Right hindlimb (tissue), 1 donor: ENCODE results near the gene FOXN1.

Source experiments
- DNase-seq: peaks from one replicate; pipeline ENCODE4 v3.0.0-alpha.2; 2018

FOXN1 gene

DNA sequence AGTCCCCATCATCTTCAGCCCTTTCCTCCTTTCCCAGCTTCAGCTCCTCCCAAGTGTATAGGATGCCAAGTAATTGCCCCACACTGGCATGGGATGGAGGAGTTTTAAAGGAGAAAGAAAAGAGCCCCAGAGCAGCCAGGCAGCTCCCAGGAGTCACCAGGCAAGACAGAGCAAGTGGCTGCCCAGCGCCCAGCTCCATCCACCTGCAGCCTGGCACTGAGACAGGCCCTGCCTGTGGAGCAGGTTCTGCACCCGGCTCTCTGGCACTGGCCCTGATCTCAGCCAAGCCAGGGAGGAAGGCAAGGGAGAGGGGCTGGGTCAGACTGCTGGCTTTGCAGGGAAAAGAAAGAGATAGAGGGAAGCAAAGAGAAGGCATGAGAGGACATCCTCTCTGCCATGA, 21.7 kb downstream of the FOXN1 start:
- no peak for DNase-seq

DNA sequence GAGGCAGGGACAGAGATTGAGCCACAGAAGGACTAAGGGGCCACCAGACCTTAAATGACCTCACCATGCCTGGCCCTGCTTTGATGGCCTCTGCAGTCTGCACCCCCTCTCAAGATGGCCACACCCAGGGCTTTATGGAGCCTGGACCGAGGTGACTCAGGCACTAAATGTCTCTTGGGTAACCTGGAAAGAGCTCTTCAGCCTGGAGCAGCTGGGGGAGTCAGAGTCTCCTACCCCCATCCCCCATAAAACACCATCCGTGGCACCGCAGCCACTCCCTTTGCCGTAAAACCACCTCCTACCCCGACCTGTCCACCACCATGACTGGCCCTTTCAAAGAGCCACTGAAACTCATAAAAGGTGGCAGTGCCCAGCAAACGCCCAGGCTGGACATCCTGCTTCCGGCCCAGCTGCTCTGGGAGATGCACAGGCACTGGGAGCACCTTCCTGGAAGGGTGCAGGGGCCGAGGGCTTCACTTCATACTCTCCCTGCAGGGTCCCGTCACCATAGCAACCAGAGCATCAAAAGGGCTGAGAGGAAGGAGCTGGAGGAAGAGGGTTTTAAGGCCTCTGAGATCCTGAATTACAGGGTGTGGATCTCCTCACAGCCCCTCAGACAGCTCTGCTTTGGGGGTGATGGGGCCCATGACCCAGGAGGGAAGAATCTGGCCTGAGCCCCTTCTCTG, 22.3 kb downstream of the FOXN1 start:
- no peak for DNase-seq

DNA sequence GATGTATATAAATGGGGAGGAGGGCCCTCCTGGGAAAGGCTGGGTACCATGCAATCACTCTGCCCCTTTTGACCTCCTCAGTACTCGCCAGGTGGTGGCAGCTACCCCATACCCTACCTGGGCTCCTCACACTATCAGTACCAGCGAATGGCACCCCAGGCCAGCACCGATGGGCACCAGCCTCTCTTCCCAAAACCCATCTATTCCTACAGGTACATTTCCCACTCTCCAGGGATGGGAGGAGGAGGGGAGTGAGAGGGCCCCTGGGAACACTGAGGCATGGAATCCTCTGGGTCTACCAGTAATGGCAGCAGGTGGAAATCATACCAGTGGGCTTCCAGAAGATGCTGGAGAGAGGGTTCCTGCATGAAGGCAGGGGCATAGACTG, 22.9 kb downstream of the FOXN1 start:
- no peak for DNase-seq

DNA sequence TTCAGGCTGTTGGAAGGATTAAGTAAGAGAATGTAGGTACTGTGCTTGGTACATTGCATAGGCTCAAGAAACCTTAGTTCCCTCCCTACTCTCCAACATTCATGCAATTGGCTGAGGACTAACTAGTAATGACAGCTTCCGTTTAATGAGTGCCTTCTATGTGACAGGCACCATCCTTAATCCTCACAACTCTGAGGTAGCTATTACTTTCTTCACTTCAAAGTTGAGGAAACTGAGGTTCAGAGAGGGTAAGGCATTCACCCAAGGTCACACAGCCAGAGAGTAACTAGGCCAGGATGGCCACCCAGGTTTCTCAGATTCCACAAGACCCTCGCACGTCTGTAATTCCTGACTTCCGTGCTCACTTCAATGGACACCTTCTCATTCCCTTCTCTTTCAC, 24.1 kb downstream of the FOXN1 start:
- no peak for DNase-seq

DNA sequence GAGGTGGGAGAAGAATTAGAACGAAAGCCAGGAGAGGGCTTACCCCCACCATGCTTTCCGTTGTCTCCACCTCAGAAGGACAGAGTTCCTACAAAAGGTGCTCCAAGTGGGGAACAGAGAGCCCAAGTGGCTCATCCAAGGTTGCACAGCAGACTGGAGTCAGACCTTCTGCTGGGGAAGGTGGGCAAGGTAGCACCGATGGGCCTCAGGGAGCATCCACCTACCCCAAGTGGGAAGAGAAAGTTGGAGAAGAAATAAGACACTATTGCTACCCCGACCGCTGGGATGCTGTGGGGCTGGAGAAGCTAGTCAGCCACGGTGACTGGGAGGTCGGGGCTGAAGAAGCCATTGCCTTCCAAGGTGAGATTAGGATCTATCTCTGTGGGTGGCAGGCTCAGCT, 24.8 kb downstream of the FOXN1 start:
- no peak for DNase-seq

DNA sequence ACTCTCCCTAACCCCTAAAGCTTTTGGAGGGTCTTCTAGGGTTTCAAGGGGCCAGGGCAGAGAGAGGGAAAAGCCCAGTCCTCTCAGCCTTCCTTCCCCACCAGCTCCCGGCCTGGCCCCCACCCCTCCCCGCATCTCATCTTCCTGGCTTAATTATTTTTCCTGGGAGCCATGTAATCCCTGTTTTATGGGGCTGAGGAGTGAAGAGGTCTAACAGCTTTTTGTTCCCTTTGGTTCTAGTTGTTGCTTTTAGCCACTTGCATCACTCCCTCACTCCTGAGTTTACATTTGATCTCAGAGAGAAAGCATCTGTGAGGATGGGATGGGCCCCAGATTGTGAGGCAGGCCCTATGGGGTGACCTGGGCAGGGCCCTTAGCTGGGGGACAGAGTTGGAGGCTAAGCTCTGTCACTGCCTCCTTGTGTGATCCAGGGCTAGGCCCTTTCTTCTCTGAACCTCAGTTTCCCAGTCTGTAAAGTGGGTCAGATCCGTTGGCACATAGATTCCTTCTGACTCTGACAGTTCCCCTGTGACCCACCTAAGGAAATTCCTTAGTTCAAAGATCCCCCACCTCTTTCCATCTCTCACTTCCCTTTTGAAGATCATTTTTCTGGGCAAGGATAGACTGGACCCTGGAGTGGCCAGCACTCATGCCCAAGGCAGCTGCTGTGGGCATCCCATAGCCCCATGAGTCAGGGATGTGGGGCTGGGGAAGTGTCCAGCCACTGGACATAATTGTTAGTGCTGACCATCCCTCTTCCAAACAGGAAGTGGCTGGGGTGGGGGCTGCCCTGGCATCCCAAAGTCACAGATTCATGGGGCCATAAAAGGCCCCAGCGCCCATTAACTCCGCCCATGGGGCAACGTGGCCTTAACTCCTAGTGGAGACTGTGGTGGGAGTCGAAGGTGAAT, 26.2 kb downstream of the FOXN1 start:
- DNase-seq = no peak

DNA sequence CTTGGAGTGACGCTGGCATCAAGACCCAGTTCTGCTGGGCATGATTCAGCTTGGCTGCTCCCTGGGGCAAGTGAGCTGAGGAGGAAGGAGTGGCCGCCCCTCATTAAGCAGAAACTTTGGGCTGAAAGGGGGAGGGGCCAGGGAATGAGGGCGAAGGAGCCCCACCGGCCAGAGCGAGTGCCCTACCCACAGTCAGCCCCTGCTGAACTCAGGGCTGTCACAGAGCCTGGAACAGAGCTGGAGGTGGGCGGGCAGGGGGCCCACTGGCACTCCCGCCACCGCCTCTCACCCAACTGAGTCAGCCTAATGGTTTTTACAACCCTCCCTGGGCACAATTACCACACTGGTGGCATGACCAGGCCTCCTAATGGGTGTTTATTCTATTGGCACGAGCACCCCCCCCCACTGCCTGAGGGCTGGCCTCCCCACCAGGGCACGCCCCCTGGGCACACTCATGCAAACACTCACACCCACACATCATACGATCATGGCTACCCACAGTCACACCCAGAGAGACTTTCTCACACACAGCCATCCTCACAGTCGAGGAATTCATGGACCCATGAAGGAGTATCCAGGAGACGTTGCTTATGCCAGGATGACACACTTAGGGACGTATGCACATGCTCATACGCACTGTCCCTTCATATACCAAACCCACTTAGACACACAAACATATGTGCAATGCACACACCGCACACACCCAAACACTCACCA, 27.1 kb downstream of the FOXN1 start:
- no peak for DNase-seq

DNA sequence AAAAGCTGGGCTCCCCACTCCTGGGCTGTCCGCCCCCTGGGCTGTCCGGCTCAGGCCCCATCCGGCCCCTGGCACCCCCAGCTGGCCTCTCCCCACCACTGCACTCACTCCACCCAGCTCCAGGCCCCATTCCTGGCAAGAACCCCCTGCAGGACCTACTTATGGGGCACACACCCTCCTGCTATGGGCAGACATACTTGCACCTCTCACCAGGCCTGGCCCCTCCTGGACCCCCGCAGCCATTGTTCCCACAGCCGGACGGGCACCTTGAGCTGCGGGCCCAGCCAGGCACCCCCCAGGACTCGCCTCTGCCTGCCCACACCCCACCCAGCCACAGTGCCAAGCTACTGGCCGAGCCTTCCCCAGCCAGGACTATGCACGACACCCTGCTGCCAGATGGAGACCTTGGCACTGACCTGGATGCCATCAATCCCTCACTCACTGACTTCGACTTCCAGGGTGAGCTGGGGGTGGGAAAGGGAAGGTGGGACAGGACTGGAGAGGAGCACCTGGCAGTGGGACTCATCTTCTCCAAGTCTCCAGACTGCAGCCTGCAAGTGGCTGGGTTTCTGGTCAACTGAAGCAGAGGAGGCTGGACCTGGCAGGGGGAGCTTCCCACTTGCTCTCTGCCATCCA, 28.7 kb downstream of the FOXN1 start:
- no peak for DNase-seq

DNA sequence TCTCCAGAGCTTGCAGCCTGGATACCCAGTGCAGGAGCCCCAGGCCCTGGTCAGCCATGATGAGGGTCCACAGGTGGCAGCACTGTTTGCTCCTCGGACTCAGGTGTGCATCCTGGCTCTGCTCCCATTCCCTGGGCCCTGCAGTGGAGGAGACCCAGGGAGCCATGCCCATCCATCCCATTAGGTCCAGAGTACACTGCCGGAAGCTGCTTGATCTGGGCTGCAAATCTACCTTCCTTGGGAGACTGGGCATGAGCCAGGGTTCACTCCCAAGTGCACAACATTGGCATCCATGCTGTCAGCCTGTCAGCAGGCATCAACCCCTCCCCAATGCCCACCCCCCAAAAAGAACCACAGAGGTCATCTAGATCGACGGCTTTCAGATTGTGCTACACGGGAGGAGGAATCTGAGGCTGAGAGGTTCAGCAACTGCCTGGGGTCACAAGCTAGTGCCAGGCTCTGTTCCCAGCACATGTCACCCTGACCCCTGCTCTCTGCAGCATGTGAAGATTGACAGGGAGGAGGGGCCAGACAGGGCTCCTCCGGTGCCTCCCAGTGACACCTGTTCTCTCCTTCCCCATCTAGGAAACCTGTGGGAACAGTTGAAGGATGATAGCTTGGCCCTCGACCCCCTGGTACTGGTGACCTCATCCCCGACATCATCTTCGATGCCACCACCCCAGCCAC, 30.5 kb downstream of the FOXN1 start:
- DNase-seq = no peak

DNA sequence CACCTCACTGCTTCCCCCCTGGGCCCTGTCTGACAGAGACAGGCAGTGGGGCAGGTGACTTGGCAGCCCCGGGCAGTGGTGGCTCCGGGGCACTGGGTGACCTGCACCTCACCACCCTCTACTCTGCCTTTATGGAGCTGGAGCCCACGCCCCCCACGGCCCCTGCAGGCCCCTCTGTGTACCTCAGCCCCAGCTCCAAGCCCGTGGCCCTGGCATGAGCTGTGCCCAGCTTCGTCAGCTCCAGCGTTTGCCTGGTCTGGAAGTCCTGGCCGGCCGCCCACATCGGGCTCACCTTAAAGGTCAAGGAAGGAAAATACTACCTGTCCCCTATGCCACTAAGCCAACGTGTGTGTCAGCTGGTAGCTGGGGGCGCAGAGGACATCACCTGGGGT, 31.1 kb downstream of the FOXN1 start:
- no peak for DNase-seq

DNA sequence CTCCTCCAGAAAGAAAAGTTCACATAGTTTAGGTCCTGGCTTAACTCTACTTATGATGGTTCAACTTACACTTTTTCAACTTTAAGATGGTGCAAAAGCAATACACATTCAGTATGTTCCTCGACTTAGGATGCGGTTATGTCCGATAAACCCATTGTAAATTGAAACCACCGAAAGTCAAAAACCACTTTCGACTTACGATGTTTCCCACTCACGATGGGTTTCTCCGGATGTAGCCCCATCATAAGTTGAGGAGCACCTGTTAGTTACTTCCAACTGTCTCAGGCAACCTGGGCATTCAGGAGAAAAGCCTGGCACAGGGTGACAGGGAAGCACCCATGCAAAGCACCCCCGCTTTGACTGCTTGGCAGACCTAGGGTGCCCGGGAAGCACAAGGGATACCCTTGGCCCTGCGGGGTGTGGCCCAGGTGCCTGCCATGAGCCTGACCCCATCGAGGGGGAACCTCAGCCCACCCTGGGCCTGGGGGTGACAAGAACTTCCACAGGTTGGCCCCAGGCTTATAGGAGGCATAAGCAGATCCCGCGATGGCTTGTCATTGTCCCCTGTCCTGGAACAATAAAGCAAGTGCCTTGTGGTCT, 32.2 kb downstream of the FOXN1 start:
- DNase-seq = no peak

DNA sequence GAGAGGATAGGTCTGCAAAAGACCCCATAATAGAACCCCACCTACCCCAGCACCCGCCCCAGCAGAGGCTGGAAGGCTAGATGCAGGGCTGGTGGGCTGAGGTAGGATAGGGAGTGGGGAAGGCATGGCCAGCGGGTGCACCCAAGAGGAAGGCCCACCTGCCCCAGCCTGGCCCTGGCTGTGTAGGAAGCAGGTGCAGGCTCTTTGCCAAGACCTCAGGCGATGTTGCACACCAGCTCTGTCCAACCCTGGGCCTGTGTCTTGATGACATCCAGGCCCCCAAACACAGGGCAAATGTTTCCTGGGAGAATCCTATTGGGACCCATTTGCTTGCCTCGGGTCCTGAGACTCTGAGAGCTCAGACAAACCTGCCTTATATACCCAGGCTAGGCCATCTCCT, 34.1 kb downstream of the FOXN1 start:
- DNase-seq = no peak

DNA sequence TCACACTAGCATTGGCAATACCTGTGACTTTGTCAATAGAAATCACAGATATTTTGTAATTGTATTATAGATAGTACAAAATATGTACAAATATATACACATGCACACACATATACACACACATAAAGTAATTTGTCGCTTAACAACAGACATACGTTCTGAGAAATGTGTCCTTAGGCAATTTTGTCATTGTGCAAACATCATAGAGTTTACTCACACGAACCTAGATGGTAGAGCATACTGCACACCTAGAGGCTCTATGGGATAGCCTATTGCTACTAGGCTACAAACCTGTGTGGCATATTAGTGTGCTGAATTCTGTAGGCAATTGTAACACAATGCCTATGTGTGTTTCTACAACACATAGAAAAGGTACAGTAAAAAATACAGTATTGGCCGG, 35.3 kb downstream of the FOXN1 start:
- no peak for DNase-seq

DNA sequence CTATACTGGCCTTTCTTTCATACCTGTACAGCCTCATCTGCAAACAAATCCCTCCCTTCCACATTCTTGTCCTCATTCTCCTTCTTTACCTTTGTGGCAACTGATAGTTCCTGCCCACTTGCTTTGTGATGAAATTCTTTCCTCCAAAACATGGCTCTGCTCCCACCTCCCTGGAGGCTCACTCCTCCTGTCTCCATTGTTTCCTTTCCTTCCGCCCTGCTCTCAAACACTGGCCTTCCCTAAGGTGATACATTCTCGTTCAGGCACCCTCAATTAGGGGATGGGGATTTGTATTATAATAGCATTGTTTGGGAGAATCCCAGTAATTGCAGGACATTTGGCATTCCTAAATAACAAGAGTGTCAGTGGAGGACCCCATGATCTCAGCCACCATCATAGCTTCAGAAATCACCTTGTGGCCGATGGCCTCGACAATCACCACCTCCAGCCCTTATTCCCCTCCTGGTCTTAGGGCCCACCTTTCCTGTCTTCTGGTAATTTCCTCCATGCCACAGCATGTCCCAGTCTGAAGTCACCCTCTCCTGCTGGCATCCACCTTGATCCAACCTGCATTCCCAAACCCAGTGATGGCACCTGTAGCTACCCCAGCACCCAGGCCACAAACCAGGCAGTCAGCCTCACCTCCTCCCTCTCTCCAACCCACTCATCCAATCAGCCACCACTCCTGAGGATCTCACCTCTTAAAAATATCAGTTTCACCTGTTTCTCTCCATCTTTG, 38.4 kb downstream of the FOXN1 start:
- DNase-seq = no peak

DNA sequence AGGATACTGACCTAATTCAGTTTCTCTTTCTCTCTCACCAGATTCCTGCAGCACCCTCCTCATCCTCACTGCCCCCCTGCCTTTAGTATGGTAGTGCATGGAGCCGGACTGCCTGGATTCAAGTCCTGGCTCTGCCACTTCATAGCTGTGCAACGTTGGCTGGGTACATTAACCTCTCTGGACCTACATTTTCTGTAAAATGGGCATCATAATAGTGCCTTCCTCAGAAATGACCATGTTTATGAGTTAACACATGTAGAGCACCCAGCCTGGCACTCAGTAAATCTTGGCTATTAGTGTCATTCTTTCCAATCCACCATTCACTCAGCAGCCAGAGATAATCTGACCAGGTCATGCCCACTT, 39.0 kb downstream of the FOXN1 start:
- DNase-seq = no peak

DNA sequence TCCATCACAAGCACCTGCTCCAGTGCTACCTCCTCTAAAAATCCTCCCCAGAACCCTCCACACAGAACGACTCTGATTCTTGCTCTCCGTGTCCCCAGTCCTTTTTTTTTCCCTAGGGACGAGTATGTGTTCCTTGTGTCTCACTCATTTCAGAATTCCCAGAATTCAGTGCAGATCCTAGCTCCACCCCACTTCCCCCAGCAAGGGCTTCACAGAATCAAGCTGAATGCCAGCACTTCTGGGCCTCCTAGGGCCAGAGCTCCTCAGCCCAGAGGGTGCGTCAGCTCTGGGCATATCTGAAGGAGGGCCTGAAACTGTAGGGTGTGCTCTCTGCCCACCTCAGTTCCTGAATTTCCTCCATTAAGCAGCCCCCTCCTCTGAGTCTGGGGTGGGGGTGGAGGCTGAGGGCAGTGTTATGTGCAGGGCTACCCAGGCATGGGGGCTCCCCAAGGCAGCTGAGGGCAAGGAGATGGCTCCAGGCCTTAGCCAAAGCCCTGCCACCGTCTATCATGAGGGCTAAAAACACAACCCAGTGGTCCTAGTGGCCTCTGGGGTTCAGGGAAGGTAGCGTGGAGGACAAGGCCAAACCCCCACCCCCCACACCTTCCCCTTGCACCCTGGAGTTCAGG, 39.8 kb downstream of the FOXN1 start:
- DNase-seq = no peak

DNA sequence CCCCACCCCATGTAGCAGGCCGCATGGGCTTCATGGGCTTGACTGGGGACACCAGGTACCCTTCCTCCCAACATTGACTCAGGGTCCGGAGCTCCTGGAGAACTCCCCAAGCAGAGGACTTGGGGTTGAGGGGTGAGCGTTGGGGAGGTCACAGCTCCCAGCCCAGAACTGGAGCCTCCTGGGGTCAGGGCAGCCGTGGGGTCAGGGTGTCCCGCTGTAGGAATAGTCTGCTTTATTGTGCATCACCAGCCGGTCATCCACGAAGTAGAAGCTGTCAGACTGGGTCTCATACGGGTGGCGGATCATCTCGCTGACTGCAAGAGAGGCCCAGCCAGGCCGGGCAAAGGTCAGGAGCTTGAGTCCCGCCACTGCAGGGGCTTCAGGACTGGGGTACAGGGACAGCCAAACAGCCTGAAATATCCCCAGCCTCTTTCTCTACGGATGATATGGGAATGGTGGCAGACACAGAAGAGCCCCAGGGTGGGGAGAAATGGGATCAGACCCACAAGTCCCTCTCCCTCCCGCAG, 41.0 kb downstream of the FOXN1 start:
- no peak for DNase-seq

DNA sequence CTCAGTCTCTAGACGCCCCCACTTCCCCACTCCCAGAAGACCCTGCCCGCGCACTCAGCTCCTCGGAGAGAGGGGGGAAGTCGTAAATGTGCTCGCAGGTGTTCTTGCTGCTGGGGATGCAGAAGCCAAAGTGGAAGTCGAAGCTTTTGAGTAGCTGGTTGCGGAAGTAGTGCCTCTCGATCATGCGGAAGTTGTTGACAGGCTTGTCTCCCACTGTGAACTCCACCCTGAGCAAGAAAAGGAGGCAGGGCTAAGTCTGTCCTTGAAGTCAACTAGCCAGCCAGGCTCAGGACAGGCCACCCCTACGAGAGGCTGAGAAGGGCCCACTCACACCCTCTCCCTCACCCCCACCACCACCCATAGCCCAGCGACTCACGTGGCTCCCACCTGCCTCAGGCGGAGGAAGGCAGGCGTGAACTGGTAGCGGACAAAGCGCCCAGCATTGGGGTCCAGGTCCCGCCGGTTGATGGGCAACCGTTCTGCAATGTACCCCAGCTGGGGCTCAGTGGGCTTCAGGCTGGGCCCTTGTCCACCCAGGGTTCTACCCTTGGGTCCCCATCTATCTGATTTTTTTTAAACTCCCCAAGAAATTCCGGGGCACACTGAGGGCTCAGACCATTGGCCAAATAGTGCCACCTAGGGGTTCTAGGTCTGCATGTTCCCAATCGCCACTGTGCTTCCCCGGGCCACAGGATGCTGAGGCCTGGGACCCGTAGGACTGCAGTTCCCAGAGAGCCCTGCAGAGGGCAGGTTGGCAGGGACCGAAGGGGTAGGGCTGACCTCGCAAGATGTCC, 41.7 kb downstream of the FOXN1 start:
- DNase-seq = peak; percentile 59

DNA sequence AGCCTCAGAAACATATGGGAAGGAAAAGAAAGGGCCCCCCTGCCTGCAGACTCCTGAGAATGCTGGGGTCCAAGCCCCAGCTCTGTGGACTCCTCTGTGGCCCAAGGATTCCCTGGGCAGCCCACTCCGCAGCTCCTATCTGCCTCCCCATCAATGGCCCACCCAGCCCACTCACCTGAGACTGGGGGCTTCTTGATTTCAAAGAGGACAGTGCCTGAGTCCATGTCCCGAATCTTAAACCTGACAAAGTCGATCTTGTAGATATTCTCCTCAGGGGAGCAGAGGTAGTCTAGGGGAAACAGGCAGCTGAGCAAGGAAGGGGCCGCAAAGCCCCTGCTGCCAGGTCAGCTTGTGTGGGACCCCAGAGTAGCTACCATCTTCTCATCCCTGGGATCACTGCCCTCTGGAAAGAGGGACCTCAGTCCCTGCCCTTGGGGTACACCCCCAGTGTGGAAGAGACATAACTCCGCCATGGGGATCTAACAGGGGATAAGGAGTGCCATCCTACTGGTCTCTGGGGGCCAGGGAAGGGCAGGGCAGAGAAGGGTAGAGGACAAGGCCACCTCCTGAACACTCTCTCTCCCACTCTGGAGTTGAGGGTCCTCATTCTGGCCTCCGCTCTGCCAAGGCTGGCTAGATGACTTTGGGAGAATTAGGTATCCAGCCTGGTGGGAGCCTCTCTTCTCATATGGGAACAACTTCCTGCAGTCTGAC, 42.4 kb downstream of the FOXN1 start:
- no peak for DNase-seq
